Measurements from ENCODE around the gene TNFRSF6B.

- TF ChIP-seq POLR2A (IDR thresholded peaks at IDR 0.05): no peak
- TF ChIP-seq, protein P1, sequence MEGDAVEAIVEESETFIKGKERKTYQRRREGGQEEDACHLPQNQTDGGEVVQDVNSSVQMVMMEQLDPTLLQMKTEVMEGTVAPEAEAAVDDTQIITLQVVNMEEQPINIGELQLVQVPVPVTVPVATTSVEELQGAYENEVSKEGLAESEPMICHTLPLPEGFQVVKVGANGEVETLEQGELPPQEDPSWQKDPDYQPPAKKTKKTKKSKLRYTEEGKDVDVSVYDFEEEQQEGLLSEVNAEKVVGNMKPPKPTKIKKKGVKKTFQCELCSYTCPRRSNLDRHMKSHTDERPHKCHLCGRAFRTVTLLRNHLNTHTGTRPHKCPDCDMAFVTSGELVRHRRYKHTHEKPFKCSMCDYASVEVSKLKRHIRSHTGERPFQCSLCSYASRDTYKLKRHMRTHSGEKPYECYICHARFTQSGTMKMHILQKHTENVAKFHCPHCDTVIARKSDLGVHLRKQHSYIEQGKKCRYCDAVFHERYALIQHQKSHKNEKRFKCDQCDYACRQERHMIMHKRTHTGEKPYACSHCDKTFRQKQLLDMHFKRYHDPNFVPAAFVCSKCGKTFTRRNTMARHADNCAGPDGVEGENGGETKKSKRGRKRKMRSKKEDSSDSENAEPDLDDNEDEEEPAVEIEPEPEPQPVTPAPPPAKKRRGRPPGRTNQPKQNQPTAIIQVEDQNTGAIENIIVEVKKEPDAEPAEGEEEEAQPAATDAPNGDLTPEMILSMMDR (IDR thresholded peaks at IDR 0.05): no peak
Observed at GRCh38 chr20:63657260-63657936, 39.1 kb upstream of the TNFRSF6B start.
